OCI-LY1 (cell line): ENCODE data around the gene ADAMTSL3.

Experiments
- EZH2 ChIP-seq: fragments of 200-600 bp; sonication (generic), shearing (Covaris generic); IDR thresholded peaks from 2 replicates; pipeline ENCODE4 v1.8.0; 2017; ENCODE audit warnings: borderline replicate concordance, mixed run types, mild to moderate bottlenecking, antibody characterized with exemption, low read length, moderate library complexity, mixed read lengths
- TF ChIP-seq, protein P1 (sequence below): fragments of 200-600 bp; sonication (generic), shearing (Covaris generic); IDR thresholded peaks from 2 replicates; pipeline ENCODE4 v1.5.1; 2017; ENCODE audit warnings: mild to moderate bottlenecking, antibody characterized with exemption, low read length, moderate library complexity, mixed read lengths

DNA sequence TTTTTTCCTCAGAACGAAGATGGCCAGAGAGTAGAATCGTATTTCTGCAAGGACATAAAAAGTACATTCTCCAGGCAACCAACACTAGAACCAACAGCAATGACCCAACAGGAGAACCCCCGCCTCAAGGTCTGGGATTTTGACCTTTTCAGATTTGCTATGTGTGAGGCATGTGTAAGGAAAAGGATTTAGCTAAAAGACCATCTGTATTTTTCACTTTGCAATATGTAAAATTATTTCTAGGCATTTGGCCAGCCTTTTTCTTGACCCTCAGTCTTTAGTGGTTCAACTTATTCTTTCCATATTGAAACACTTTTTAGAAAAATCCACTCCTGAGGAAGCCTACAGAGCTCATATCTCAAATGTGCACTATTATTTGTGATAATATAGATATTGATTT is 362.4 kb downstream of the ADAMTSL3 start:
- TF ChIP-seq, protein P1, sequence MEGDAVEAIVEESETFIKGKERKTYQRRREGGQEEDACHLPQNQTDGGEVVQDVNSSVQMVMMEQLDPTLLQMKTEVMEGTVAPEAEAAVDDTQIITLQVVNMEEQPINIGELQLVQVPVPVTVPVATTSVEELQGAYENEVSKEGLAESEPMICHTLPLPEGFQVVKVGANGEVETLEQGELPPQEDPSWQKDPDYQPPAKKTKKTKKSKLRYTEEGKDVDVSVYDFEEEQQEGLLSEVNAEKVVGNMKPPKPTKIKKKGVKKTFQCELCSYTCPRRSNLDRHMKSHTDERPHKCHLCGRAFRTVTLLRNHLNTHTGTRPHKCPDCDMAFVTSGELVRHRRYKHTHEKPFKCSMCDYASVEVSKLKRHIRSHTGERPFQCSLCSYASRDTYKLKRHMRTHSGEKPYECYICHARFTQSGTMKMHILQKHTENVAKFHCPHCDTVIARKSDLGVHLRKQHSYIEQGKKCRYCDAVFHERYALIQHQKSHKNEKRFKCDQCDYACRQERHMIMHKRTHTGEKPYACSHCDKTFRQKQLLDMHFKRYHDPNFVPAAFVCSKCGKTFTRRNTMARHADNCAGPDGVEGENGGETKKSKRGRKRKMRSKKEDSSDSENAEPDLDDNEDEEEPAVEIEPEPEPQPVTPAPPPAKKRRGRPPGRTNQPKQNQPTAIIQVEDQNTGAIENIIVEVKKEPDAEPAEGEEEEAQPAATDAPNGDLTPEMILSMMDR: no peak
- no peak for TF ChIP-seq EZH2
